GM19455 (cell line): ENCODE results near the gene SLC37A1.

ENCODE experiments used
- ATAC-seq: cut with Tn5 transposase; IDR thresholded peaks from one replicate; pipeline ENCODE4 v1.9.1; 2021; ENCODE audit not compliant: unreplicated experiment

The SLC37A1 gene

GRCh38 chr21:42542196-42542595 is 28.5 kb downstream of the SLC37A1 start:
- no peak for ATAC-seq

GRCh38 chr21:42542596-42542995 is 28.9 kb downstream of the SLC37A1 start:
- no peak for ATAC-seq

GRCh38 chr21:42543106-42543847 is 29.6 kb downstream of the SLC37A1 start:
- no peak for ATAC-seq

- ATAC-seq = no peak
These were observed 30.9 kb downstream of the SLC37A1 start for GRCh38 chr21:42544544-42544943.

GRCh38 chr21:42545317-42545716 is 31.7 kb downstream of the SLC37A1 start:
- ATAC-seq = no peak

GRCh38 chr21:42545745-42546144 is 32.1 kb downstream of the SLC37A1 start:
- no peak for ATAC-seq

GRCh38 chr21:42546433-42546832 is 32.8 kb downstream of the SLC37A1 start:
- no peak for ATAC-seq

- ATAC-seq = no peak
These were observed 33.6 kb downstream of the SLC37A1 start for GRCh38 chr21:42547001-42547905.

GRCh38 chr21:42547906-42548365 is 34.3 kb downstream of the SLC37A1 start:
- ATAC-seq = no peak

GRCh38 chr21:42548687-42549406 is 35.2 kb downstream of the SLC37A1 start:
- no peak for ATAC-seq

GRCh38 chr21:42550817-42551216 is 37.2 kb downstream of the SLC37A1 start:
- no peak for ATAC-seq

- no peak for ATAC-seq
These were observed 39.0 kb downstream of the SLC37A1 start for GRCh38 chr21:42552407-42553336.

GRCh38 chr21:42553435-42553834 is 39.8 kb downstream of the SLC37A1 start:
- no peak for ATAC-seq

- no peak for ATAC-seq
These were observed 40.8 kb downstream of the SLC37A1 start for GRCh38 chr21:42554251-42554961.

- no peak for ATAC-seq
These were observed 42.2 kb downstream of the SLC37A1 start for GRCh38 chr21:42555756-42556438.

GRCh38 chr21:42556476-42556875 is 42.8 kb downstream of the SLC37A1 start:
- no peak for ATAC-seq

GRCh38 chr21:42556960-42557359 is 43.3 kb downstream of the SLC37A1 start:
- no peak for ATAC-seq

- no peak for ATAC-seq
These were observed 43.8 kb downstream of the SLC37A1 start for GRCh38 chr21:42557420-42557819.

- ATAC-seq = no peak
These were observed 44.7 kb downstream of the SLC37A1 start for GRCh38 chr21:42558368-42558767.
